T-cell (primary cell): ENCODE measurements around the gene ASTL. TPM values are rescaled to one million over a fixed set of nuclear protein-coding genes. Genes with fewer than 3 reads are reported as not detected.

ENCODE experiments used
- ATAC-seq, 4 experiments: fragments of 200-7000 bp in 3 of 4; fragments of 150-1000 bp in 1 of 4; cut with Tn5 transposase; replicated peaks in 1 of 4; 1 replicate in 3 of 4; 2 replicates in 1 of 4; pipeline ENCODE4 v1.10.0; 2021; ENCODE audit warnings: moderate library complexity in 3 of 4, mild to moderate bottlenecking in 2 of 4, moderate number of reproducible peaks in 1 of 4
- CTCF ChIA-PET, 2 donors: fragments of 300-600 bp; sonication (Branson Sonifier 250); formaldehyde crosslinking; loops; one replicate each; lab custom pipeline; 2022; ENCODE audit warnings: antibody characterized with exemption in 2 of 2; lab: Charles Lee
- POLR2A ChIA-PET, 2 donors: fragments of 300-600 bp; sonication (Branson Sonifier 250); formaldehyde crosslinking; loops; one replicate each; lab custom pipeline; 2022; ENCODE audit warnings: antibody characterized with exemption in 2 of 2; lab: Charles Lee
- DNase-seq, 35 experiments: peaks; one replicate each; pipeline versions ENCODE4 v3.0.0 to v3.0.0-alpha.2; 2013 to 2023
- H3K27ac ChIP-seq: one replicate; pipeline ENCODE4 v1.5.1; 2013; ENCODE audit warnings: low read length
- H3K27me3 ChIP-seq, 2 experiments: replicated peaks in 1 of 2; 1 replicate in 1 of 2; 2 replicates in 1 of 2; pipeline versions ENCODE4 v1.6.1 to v1.7.0; 2013; ENCODE audit warnings: low read length in 1 of 2, mixed read lengths in 1 of 2; ENCODE audit not compliant: control insufficient read depth in 2 of 2, insufficient read depth in 2 of 2; ENCODE audit errors: extremely low read depth in 1 of 2
- H3K36me3 ChIP-seq, 2 donors: 1 replicate in 1 of 2; 2 replicates in 1 of 2; pipeline versions ENCODE4 v1.6.1 to v1.7.0; 2013; ENCODE audit warnings: low read length in 1 of 2; ENCODE audit not compliant: control insufficient read depth in 2 of 2, insufficient read depth in 1 of 2; ENCODE audit errors: extremely low read depth in 1 of 2
- H3K4me1 ChIP-seq, 2 experiments: 1 replicate in 1 of 2; 2 replicates in 1 of 2; pipeline versions ENCODE4 v1.6.1 to v1.7.0; 2013; ENCODE audit warnings: low read length in 2 of 2, mixed read lengths in 1 of 2; ENCODE audit not compliant: insufficient read depth in 2 of 2, control insufficient read depth in 1 of 2; ENCODE audit errors: extremely low read depth in 1 of 2
- H3K4me3 ChIP-seq, 2 donors: 1 replicate in 1 of 2; 2 replicates in 1 of 2; pipeline versions ENCODE4 v1.5.1 to v1.7.0; 2013; ENCODE audit warnings: mild to moderate bottlenecking in 2 of 2, low read length in 1 of 2, moderate library complexity in 1 of 2; ENCODE audit not compliant: control insufficient read depth in 1 of 2; ENCODE audit errors: extremely low read depth in 1 of 2
- H3K9me3 ChIP-seq: 2 replicates; pipeline ENCODE4 v1.7.0; 2013
- H3K27ac Mint-ChIP-seq, 2 donors: one replicate each; pipeline ENCODE4 v1.8.0; 2020 to 2021; ENCODE audit warnings: mild to moderate bottlenecking in 2 of 2, mixed read lengths in 2 of 2
- H3K27me3 Mint-ChIP-seq, 2 donors: one replicate each; pipeline ENCODE4 v1.8.0; 2021 to 2022; ENCODE audit warnings: mixed read lengths in 2 of 2
- H3K36me3 Mint-ChIP-seq: one replicate; pipeline ENCODE4 v1.8.0; 2021; ENCODE audit warnings: mixed read lengths
- H3K4me1 Mint-ChIP-seq, 3 donors: one replicate each; pipeline ENCODE4 v1.8.0; 2020 to 2022; ENCODE audit warnings: mixed read lengths in 3 of 3, mild to moderate bottlenecking in 1 of 3
- H3K4me3 Mint-ChIP-seq, 3 donors: one replicate each; pipeline ENCODE4 v1.8.0; 2020 to 2022; ENCODE audit warnings: mild to moderate bottlenecking in 3 of 3, mixed read lengths in 3 of 3, moderate library complexity in 3 of 3
- H3K9me3 Mint-ChIP-seq, 3 donors: one replicate each; pipeline ENCODE4 v1.8.0; 2020 to 2022; ENCODE audit warnings: mixed read lengths in 3 of 3
- WGBS: methylation state at CpG from one replicate; pipeline ENCODE4 v1.1.5; 2013; ENCODE audit warnings: missing lambda C conversion rate; ENCODE audit not compliant: insufficient coverage; 5-methylcytosine and 5-hydroxymethylcytosine counted together
- total RNA-seq, 35 experiments: library from RNA in 6 of 35; stranded (reverse) in 6 of 35; fragments of 120-200 nt in 1 of 35; gene quantifications; one replicate each; pipeline versions ENCODE4 v1.2.1 to v1.2.4 and lab custom pipeline; 2013 to 2026

The ASTL gene
- total RNA-seq, 5 donors from 2014 or later (not counting 1 experiment from before 2014, with no cell fraction given), result 1.2 to 10.4 (median 1.4) TPM

DNA sequence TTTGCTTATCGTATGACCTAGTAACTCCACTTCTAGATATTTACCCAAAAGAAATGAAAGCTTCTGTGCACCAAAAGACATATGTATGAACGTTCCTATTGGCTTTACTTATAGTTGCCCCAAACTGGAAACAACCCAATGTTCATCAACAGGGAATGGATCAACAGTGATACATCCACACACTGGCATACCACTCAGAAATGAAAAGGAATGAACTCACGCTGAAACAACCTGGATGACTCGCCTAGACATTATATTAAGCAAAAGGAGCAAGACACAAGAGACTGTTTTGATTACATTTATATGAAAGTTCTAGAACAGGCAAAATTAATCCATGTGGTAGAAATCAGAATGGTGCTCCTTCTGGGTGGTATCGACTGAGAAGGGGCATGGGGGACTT, 40.9 kb downstream of the ASTL start:
- H3K4me3 Mint-ChIP-seq, result no peak overlapping the region
- H3K4me1 Mint-ChIP-seq, result no peaks in the 10 kb centered on the region
- H3K36me3 Mint-ChIP-seq, result no peaks in the 10 kb centered on the region
- WGBS, result 89% methylated on average over 3 of the region's 5 CpGs
- no peaks in the 10 kb centered on the region for H3K9me3 Mint-ChIP-seq
- Histone ChIP-seq H3K27ac (no peak overlapping the region), H3K27me3 (peaks cover 0 to 10% of the 10 kb centered on the region in 2 experiments), H3K4me3 (no peak overlapping the region), H3K9me3 (no peaks in the 10 kb centered on the region), H3K4me1 (no peaks in the 10 kb centered on the region), H3K36me3 (no peaks in the 10 kb centered on the region)
- no peak for ATAC-seq
- CTCF ChIA-PET, result interaction anchor here in 1 of 2 donors (0.7 kb wide), 1 partner anchor 18 kb away, joined by 5 read pairs; no protein-coding TSS in a partner anchor
- POLR2A ChIA-PET, result no interaction called here
- peaks cover 0 to 3% of the 10 kb centered on the region in 2 donors for H3K27me3 Mint-ChIP-seq
- no peak for DNase-seq
- H3K27ac Mint-ChIP-seq, result no peak overlapping the region

DNA sequence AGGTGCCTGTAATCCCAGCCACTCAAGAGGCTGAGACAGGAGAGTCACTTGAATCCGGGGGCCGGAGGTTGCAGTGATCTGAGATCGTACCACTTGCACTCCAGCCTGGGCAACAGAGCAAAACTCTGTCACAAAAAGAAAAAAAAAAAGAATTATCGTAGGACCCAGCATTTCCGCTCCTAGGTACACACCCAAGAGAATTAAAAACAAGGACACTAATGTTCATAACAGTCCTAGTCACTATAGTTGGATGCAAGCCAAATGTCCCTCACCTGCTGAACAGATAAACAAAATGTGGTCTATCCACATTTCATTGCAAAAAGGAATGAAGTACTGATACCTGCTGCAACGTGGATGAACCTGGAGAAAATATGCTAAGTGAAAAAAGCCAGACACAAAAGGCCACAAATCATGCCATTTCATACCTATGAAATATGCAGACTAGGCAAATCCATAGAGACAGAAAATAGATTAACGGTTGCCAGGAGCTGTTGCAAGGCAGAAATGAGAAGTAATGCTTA, 43.1 kb downstream of the ASTL start:
- Mint-ChIP-seq H3K27me3 (peaks cover 0 to 3% of the 10 kb centered on the region in 2 donors), H3K4me3 (no peak overlapping the region), H3K9me3 (no peaks in the 10 kb centered on the region), H3K4me1 (no peaks in the 10 kb centered on the region), H3K36me3 (no peaks in the 10 kb centered on the region), H3K27ac (no peak overlapping the region)
- ChIA-PET CTCF (no interaction called here), POLR2A (no interaction called here)
- Histone ChIP-seq H3K9me3 (no peaks in the 10 kb centered on the region), H3K4me3 (no peak overlapping the region), H3K27me3 (peaks cover 0 to 24% of the 10 kb centered on the region in 2 experiments), H3K27ac (no peak overlapping the region), H3K4me1 (no peaks in the 10 kb centered on the region), H3K36me3 (no peaks in the 10 kb centered on the region)
- ATAC-seq, result no peak
- DNase-seq, result no peak
- WGBS, result no CpG with 5 or more reads among the region's 7 CpGs

DNA sequence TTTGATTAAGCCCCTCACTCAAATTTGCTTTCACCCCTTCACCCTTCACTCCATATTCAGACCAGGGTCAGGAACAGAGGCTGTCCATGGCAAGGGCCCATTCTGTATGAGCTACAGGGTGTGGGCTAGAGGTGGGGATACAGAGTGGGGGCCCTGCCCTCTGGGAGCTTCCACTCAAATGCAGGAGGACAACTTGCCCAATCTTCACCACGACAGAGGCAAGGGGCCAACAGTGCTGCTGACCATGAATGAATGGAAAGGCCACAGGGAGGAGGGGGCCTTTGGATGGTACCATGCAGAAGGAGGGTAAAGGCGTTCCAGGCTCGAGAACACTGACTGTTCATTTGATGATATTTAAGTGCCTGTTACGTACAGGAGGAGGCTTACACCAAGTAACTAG, 44.8 kb downstream of the ASTL start:
- Histone ChIP-seq H3K27ac (no peak overlapping the region), H3K4me1 (no peaks in the 10 kb centered on the region), H3K36me3 (no peaks in the 10 kb centered on the region), H3K4me3 (no peak overlapping the region), H3K27me3 (peaks cover 0 to 38% of the 10 kb centered on the region in 2 experiments), H3K9me3 (no peaks in the 10 kb centered on the region)
- no peak for ATAC-seq
- Mint-ChIP-seq H3K27me3 (peaks cover 0 to 3% of the 10 kb centered on the region in 2 donors), H3K36me3 (no peaks in the 10 kb centered on the region), H3K4me3 (no peak overlapping the region), H3K9me3 (no peaks in the 10 kb centered on the region), H3K27ac (no peak overlapping the region), H3K4me1 (no peaks in the 10 kb centered on the region)
- CTCF ChIA-PET, result no interaction called here
- WGBS, result 40% methylated on average over 1 of the region's 4 CpGs
- POLR2A ChIA-PET, result no interaction called here
- DNase-seq, result peak in 2 of 35 experiments; percentile 3 to 14

DNA sequence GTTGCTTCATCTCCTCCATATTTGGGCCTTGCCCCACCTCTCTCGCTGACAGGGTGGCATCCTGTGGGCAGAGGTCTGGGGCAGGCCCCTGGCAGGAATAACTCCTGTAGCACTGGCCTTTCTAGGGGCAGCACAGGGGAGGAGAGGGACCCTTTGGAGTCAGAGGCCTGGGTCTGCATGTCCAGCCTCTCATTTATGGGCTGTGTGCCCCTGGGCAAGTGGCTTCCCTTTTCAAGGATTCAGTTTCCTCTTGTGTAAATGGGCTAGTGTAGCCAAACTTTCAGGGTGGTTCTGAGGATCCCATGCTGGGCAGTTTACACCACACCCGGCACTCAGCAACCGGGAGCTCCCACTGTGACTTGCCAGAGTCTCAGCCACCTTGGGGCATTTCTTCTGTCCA, 45.4 kb downstream of the ASTL start:
- Histone ChIP-seq H3K36me3 (no peaks in the 10 kb centered on the region), H3K4me3 (no peak overlapping the region), H3K27me3 (peaks cover 0 to 38% of the 10 kb centered on the region in 2 experiments), H3K9me3 (no peaks in the 10 kb centered on the region), H3K4me1 (no peaks in the 10 kb centered on the region), H3K27ac (no peak overlapping the region)
- H3K27me3 Mint-ChIP-seq, result peaks cover 0 to 3% of the 10 kb centered on the region in 2 donors
- ATAC-seq, result no peak
- peak in 1 of 35 experiments; percentile 7 for DNase-seq
- no peak overlapping the region for H3K4me3 Mint-ChIP-seq
- ChIA-PET CTCF (interaction anchor here in 1 of 2 donors (0.6 kb wide), 1 partner anchor 92 kb away, joined by 3 read pairs; no protein-coding TSS in a partner anchor), POLR2A (no interaction called here)
- no peaks in the 10 kb centered on the region for H3K9me3 Mint-ChIP-seq
- H3K36me3 Mint-ChIP-seq, result no peaks in the 10 kb centered on the region
- H3K4me1 Mint-ChIP-seq, result no peaks in the 10 kb centered on the region
- H3K27ac Mint-ChIP-seq, result no peak overlapping the region
- WGBS, result 95% methylated on average over 3 of the region's 3 CpGs

DNA sequence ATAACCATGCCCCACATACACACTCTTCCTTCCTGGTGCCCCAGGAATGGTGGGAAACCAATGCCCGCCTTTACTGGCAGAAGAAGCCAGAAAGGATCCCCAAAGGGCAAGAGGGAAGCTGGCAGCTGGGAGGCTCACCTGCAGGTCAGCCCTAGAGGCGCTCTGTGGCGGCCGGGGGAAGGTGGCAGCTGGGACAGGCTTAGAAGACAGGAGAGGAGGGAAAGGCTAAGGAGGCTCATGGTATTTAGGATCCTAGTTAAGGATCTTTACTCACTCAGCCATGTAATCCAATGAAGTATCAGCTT, 45.8 kb downstream of the ASTL start:
- no peak for DNase-seq
- Mint-ChIP-seq H3K27me3 (peaks cover 0 to 3% of the 10 kb centered on the region in 2 donors), H3K36me3 (no peaks in the 10 kb centered on the region), H3K4me1 (no peaks in the 10 kb centered on the region), H3K4me3 (no peak overlapping the region), H3K9me3 (no peaks in the 10 kb centered on the region), H3K27ac (no peak overlapping the region)
- no CpG with 5 or more reads among the region's 4 CpGs for WGBS
- Histone ChIP-seq H3K27me3 (peaks cover 0 to 38% of the 10 kb centered on the region in 2 experiments), H3K4me3 (no peak overlapping the region), H3K27ac (no peak overlapping the region), H3K36me3 (no peaks in the 10 kb centered on the region), H3K9me3 (no peaks in the 10 kb centered on the region), H3K4me1 (no peaks in the 10 kb centered on the region)
- ATAC-seq, result no peak
- ChIA-PET POLR2A (no interaction called here), CTCF (interaction anchor here in 1 of 2 donors (0.6 kb wide), 1 partner anchor 93 kb away, joined by 3 read pairs; no protein-coding TSS in a partner anchor)

DNA sequence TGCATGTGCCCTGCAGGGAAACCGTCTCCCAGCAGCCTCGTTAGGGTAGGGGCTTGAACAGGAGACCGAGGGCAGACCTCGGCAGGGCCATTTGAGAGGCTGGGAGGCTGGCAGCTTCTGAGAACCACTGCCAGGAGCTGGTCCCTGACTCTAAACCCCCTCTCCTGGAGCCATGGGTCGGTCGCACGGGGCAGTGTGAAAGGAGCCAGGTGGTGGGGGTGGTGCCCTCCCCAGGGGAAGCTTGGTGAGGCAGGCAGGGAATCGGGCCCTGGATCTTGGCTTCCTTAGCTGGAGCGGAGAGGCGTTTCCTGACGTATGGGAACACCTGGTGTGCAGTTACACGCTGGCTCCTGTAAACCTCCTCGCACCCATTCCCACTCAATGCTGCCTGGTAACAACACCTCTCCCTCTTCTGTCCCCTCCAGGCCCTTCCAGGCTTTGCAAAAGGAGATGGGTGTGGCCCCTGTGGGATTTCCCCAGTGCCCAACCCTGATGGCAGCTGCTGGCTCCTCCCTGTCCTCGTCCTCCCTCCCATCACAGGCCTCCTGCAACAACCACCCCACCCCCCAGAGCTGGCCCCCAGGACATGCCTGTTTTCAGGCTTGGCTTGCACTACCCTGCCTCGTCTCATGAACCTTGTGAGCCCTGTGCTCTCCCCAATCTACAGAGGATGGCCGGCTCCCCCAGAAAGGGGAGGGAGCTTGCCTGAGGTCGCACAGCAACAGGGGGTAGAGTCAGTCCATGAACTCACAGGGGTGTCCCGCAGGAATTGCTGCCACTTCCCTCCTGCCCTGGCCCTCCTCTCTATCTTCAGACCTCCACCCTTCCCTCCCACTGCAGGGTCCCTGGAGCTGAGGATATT, 46.4 kb downstream of the ASTL start:
- Mint-ChIP-seq H3K4me3 (no peak overlapping the region), H3K27me3 (peaks cover 0 to 3% of the 10 kb centered on the region in 2 donors), H3K4me1 (no peaks in the 10 kb centered on the region), H3K9me3 (no peaks in the 10 kb centered on the region), H3K27ac (no peak overlapping the region), H3K36me3 (no peaks in the 10 kb centered on the region)
- ChIA-PET CTCF (no interaction called here), POLR2A (no interaction called here)
- no peak for ATAC-seq
- H3K27ac ChIP-seq, result no peak overlapping the region
- no peaks in the 10 kb centered on the region for H3K36me3 ChIP-seq
- no peak overlapping the region for H3K4me3 ChIP-seq
- WGBS, result 76% methylated on average over 9 of the region's 18 CpGs
- no peaks in the 10 kb centered on the region for H3K9me3 ChIP-seq
- no peaks in the 10 kb centered on the region for H3K4me1 ChIP-seq
- peak in 2 of 35 experiments; percentile 7 to 21 for DNase-seq
- H3K27me3 ChIP-seq, result peaks cover 0 to 38% of the 10 kb centered on the region in 2 experiments
